Measurements from ENCODE around the gene TMEM174. TPM values are rescaled to one million over a fixed set of nuclear protein-coding genes. Genes with fewer than 3 reads are reported as not detected.
A peak's percentile ranks its signal among the peaks of the same experiment; 100 is the strongest.

The TMEM174 gene
- total RNA-seq, 1 donor from 2014 or later: not detected

DNA sequence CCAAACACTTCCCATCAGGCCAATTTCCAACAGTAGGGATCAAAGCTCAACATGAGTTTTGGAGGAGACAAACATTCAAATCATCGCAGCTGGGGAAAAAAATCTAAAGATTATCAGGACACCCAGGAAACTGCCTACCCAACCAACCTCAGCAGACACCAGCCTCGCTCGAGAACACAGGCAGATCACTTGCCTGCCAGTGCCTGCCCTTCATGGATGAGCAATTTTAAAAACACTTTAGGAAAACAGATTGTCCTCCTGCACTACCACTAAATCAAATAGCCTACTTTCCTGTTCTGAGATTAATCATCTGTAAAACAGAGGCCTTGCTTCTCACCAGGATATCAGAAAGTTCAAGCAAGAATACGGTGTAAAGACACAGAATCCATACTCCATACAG lies 14.7 kb upstream of the TMEM174 start:
- DNase-seq (ENCODE audit: low spot score): no peak
- Mint-ChIP-seq H3K4me1 (ENCODE audit: low read depth) (peaks cover 24% of the 10 kb centered on the region), H3K4me3 (no peak overlapping the region), H3K27ac (no peak overlapping the region), H3K27me3 (ENCODE audit: insufficient read depth) (peaks cover 81% of the 10 kb centered on the region), H3K36me3 (ENCODE audit: low read depth) (no peaks in the 10 kb centered on the region), H3K9me3 (no peaks in the 10 kb centered on the region)
- intact Hi-C loops (cut with micrococcal nuclease): no loop called here

DNA sequence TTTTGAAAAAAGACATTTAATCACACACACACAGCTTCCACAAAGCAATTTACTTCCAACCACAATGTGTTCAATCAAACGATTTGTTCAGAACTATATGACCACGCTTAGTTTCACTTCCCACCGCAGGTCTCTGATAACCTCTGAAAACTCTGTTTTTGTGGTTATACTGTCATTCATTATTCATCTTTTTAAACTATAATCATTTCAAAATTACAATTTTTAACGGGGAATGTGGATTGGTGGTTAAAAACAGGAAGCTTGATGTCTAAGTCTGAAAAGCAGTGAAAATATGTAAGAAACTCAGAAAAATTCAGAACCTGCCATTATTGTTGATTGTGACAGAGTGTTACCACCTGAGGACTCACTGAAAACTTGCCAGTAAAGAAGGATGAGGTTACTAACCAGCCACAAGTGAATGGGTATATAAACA lies 12.7 kb upstream of the TMEM174 start:
- Mint-ChIP-seq H3K36me3 (ENCODE audit: low read depth) (no peaks in the 10 kb centered on the region), H3K27me3 (ENCODE audit: insufficient read depth) (peaks cover 76% of the 10 kb centered on the region), H3K9me3 (no peaks in the 10 kb centered on the region), H3K4me1 (ENCODE audit: low read depth) (peaks cover 24% of the 10 kb centered on the region), H3K27ac (peak overlapping the region; percentile 64), H3K4me3 (no peak overlapping the region)
- DNase-seq (ENCODE audit: low spot score): peak; percentile 38
- intact Hi-C loops (cut with micrococcal nuclease): loop anchor here (1.0 to 5.0 kb wide), 6 partner anchors 53 to 1417 kb away; partner anchors contain the start of genes BTF3 and TNPO1

DNA sequence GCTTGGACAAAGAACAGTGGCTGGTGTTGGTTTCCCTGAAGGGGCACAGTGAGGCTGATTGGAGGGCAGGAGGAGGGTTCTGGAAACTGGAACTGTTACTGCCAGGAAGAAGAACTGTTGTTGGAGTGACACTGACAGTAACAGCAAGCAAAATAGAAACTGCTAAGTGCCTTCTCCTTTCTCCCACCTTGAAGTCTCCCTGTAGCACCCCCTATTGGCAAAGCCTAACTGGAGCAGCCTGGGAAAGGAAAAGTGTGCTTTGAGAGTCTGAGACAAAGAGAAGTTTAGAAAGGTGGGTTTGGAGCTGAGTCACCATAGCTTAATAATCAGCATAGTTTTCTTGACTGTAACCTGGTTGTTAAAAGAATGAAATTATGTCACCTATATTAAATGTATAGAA lies 2.5 kb upstream of the TMEM174 start:
- no peak overlapping the region for H3K27ac Mint-ChIP-seq
- no peaks in the 10 kb centered on the region for H3K9me3 Mint-ChIP-seq
- H3K4me1 Mint-ChIP-seq (ENCODE audit: low read depth): no peaks in the 10 kb centered on the region
- DNase-seq (ENCODE audit: low spot score): no peak
- intact Hi-C loops (cut with micrococcal nuclease): no loop called here
- no peaks in the 10 kb centered on the region for H3K36me3 Mint-ChIP-seq (ENCODE audit: low read depth)
- H3K27me3 Mint-ChIP-seq (ENCODE audit: insufficient read depth): peaks cover 37% of the 10 kb centered on the region
- no peak overlapping the region for H3K4me3 Mint-ChIP-seq

DNA sequence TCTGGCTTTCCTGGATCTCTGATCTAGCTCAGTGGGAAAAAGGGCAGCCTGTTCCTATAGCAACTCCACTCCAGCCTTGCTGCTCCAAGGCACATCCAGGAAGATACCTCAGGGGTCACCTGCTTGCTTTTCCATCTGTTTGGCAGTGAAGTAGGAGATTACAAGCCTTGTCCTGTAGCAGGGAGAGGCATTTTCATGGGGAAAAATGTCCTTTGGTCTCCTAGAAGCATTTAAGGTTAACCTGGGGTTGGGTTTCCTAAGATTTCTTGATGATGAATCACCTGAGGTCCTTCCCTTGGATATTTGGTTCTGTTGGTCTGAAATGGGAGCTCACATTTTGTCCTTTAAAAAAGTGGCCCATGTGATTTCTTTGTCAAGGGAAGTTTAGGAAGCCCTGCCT lies 1.5 kb upstream of the TMEM174 start:
- Mint-ChIP-seq H3K27me3 (ENCODE audit: insufficient read depth) (peaks cover 35% of the 10 kb centered on the region), H3K27ac (no peak overlapping the region), H3K36me3 (ENCODE audit: low read depth) (no peaks in the 10 kb centered on the region), H3K4me1 (ENCODE audit: low read depth) (no peaks in the 10 kb centered on the region), H3K9me3 (no peaks in the 10 kb centered on the region), H3K4me3 (no peak overlapping the region)
- DNase-seq (ENCODE audit: low spot score): no peak
- intact Hi-C loops (cut with micrococcal nuclease): no loop called here

DNA sequence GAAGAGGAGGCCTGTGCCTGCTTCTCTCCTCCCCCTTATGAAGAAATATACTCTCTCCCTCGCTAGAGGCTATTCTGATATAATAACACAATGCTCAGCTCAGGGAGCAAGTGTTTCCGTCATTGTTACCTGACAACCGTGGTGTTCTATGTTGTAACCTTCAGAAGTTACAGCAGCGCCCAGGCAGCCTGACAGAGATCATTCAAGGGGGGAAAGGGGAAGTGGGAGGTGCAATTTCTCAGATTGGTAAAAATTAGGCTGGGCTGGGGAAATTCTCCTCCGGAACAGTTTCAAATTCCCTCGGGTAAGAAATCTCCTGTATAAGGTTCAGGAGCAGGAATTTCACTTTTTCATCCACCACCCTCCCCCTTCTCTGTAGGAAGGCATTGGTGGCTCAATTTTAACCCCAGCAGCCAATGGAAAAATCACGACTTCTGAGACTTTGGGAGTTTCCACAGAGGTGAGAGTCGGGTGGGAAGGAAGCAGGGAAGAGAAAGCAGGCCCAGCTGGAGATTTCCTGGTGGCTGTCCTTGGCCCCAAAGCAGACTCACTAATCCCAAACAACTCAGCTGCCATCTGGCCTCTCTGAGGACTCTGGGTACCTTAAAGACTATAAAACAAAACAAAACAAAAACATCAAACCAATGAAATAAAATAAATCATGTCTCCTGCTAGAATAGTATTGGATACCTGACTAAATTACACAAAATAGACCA lies 1.3 kb downstream of the TMEM174 start:
- Mint-ChIP-seq H3K4me1 (ENCODE audit: low read depth) (no peaks in the 10 kb centered on the region), H3K27ac (no peak overlapping the region), H3K9me3 (no peaks in the 10 kb centered on the region), H3K4me3 (no peak overlapping the region), H3K36me3 (ENCODE audit: low read depth) (no peaks in the 10 kb centered on the region), H3K27me3 (ENCODE audit: insufficient read depth) (peaks cover 44% of the 10 kb centered on the region)
- intact Hi-C loops (cut with micrococcal nuclease): no loop called here
- DNase-seq (ENCODE audit: low spot score): no peak

DNA sequence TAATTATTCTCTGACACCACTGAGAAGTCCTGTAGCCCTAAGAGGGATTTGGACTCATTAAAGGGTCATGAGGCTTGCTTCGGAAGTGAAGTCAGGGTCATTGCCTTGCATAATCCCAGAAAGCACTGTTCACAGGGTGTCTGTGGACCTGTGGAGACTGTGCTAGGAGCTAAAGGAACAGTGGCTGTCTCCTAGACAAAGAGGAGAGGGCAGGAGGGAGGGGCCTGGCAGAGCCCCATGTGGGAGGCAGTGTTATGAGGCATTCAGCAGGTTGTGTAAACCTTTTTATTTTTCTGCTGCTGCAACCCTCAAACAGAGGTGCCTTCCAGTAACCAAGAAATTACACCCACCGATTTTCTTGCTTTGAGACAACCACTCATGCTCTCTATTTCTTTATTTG lies 3.3 kb downstream of the TMEM174 start:
- H3K4me3 Mint-ChIP-seq: no peak overlapping the region
- intact Hi-C loops (cut with micrococcal nuclease): no loop called here
- no peaks in the 10 kb centered on the region for H3K9me3 Mint-ChIP-seq

DNA sequence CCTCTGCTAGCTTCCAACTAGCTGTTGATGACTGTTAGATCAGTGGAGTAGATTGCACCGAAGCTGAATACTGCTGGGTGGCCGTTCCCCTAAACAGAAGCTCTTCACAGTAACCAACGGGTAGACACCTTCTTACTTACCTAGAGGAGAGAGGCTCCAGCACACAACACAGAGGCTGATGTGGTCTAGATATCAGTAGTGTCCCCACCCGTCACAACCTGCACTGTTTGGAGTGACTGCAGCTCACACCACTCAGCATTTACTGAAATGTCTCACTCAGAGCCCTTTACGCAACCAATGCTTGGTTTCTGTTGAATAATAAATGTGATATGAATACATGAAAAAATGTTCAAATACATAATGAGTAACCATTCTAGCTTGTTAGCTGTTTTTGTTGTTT lies 5.3 kb downstream of the TMEM174 start:
- intact Hi-C loops (cut with micrococcal nuclease): no loop called here
- H3K27ac Mint-ChIP-seq: no peak overlapping the region
- peaks cover 46% of the 10 kb centered on the region for H3K27me3 Mint-ChIP-seq (ENCODE audit: insufficient read depth)

More for the DNA sequence above, 3.3 kb downstream of the TMEM174 start:
- Mint-ChIP-seq H3K36me3 (ENCODE audit: low read depth) (no peaks in the 10 kb centered on the region), H3K4me1 (ENCODE audit: low read depth) (no peaks in the 10 kb centered on the region), H3K27me3 (ENCODE audit: insufficient read depth) (peaks cover 50% of the 10 kb centered on the region), H3K27ac (no peak overlapping the region)
- no peak for DNase-seq (ENCODE audit: low spot score)

DNA sequence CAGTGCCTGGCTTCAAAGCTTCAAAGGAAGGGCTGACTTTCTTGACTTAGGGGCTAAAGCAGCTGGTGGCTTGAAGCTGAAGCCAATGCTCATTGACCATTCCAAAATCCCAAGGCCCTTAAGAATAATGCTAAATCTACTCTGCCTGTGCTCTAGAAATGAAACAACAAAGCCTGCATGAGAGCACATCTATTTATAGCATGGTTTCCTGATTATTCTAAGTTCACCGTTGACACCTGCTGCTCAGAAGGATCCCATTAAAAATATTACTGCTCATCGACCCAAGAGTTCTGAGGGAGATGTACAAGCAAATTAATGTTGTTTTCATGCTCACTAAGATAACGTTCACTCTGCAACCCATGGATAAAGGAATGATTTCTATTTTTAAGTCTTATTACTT lies 6.7 kb downstream of the TMEM174 start:
- DNase-seq (ENCODE audit: low spot score): no peak
- H3K9me3 Mint-ChIP-seq: peaks cover 3% of the 10 kb centered on the region
- peaks cover 46% of the 10 kb centered on the region for H3K27me3 Mint-ChIP-seq (ENCODE audit: insufficient read depth)
- H3K27ac Mint-ChIP-seq: no peak overlapping the region
- H3K4me3 Mint-ChIP-seq: no peak overlapping the region
- intact Hi-C loops (cut with micrococcal nuclease): no loop called here
- peaks cover 3% of the 10 kb centered on the region for H3K36me3 Mint-ChIP-seq (ENCODE audit: low read depth)
- H3K4me1 Mint-ChIP-seq (ENCODE audit: low read depth): no peaks in the 10 kb centered on the region

More for the DNA sequence above, 5.3 kb downstream of the TMEM174 start:
- Mint-ChIP-seq H3K4me3 (no peak overlapping the region), H3K36me3 (ENCODE audit: low read depth) (peaks cover 2% of the 10 kb centered on the region), H3K4me1 (ENCODE audit: low read depth) (no peaks in the 10 kb centered on the region), H3K9me3 (no peaks in the 10 kb centered on the region)
- no peak for DNase-seq (ENCODE audit: low spot score)

DNA sequence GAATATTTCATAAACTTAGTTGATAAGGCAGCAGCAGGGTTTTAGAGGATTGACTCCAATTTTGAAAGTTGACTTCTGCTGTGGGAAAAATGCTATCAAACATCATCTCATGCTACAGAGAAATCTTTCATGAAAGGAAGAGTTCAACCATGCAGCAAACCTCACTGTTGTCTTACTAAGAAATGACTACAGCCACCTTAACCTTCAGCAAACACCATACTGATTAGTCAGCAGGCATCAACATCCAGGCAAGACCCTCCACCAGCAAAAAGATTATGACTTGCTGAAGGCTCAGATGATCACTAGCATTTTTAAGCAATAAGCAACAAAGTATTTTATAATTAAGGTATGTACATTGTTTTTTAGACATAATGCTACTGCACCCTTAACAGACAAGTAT lies 7.6 kb downstream of the TMEM174 start:
- peaks cover 3% of the 10 kb centered on the region for H3K36me3 Mint-ChIP-seq (ENCODE audit: low read depth)
- H3K9me3 Mint-ChIP-seq: peaks cover 3% of the 10 kb centered on the region
- no peak overlapping the region for H3K4me3 Mint-ChIP-seq
- H3K4me1 Mint-ChIP-seq (ENCODE audit: low read depth): no peaks in the 10 kb centered on the region
- H3K27me3 Mint-ChIP-seq (ENCODE audit: insufficient read depth): peaks cover 42% of the 10 kb centered on the region
- intact Hi-C loops (cut with micrococcal nuclease): no loop called here
- H3K27ac Mint-ChIP-seq: no peak overlapping the region
- DNase-seq (ENCODE audit: low spot score): no peak

DNA sequence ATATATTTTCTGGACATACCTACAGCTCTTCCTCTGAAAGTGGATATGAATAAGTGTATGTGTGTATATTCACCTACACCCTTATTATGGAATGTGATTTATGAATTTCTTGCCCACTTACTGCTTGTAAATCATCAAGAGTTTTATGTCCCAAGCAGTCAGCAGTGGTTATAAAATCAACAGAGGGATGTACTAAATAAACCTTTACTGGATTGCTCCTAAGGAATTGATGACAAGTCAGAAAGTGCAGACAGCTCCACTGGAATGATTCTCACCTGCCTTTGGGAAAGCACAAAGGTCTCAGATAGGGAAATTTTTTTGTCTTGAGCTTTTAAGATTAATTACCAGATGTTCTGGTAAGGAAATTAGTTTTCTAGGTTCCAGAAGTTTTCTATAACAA lies 9.3 kb downstream of the TMEM174 start:
- Mint-ChIP-seq H3K4me3 (no peak overlapping the region), H3K9me3 (peaks cover 3% of the 10 kb centered on the region), H3K27ac (no peak overlapping the region), H3K36me3 (ENCODE audit: low read depth) (peaks cover 3% of the 10 kb centered on the region), H3K4me1 (ENCODE audit: low read depth) (no peaks in the 10 kb centered on the region), H3K27me3 (ENCODE audit: insufficient read depth) (peaks cover 33% of the 10 kb centered on the region)
- intact Hi-C loops (cut with micrococcal nuclease): no loop called here
- DNase-seq (ENCODE audit: low spot score): no peak

DNA sequence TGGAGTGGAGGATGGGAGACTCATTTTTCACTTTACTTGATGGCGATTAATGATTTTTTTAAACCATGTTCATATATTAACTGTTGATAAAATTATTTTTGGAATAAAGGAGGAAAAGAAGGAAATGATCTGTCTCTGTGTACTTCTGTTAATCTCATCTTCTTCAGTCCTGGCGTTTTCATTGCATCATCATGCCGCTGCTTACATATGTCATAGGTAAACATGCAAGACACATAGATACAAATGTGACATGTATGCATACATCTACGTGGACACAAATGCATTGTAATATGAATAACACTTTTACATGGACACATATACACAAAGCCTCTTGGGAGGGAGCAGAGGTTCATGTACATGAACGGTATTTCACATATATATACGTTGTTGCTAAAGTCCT lies 10.0 kb downstream of the TMEM174 start:
- intact Hi-C loops (cut with micrococcal nuclease): no loop called here
- no peak for DNase-seq (ENCODE audit: low spot score)
- no peak overlapping the region for H3K27ac Mint-ChIP-seq
- H3K4me3 Mint-ChIP-seq: no peak overlapping the region
- peaks cover 3% of the 10 kb centered on the region for H3K9me3 Mint-ChIP-seq
- H3K36me3 Mint-ChIP-seq (ENCODE audit: low read depth): peaks cover 3% of the 10 kb centered on the region
- peaks cover 31% of the 10 kb centered on the region for H3K27me3 Mint-ChIP-seq (ENCODE audit: insufficient read depth)
- no peaks in the 10 kb centered on the region for H3K4me1 Mint-ChIP-seq (ENCODE audit: low read depth)

DNA sequence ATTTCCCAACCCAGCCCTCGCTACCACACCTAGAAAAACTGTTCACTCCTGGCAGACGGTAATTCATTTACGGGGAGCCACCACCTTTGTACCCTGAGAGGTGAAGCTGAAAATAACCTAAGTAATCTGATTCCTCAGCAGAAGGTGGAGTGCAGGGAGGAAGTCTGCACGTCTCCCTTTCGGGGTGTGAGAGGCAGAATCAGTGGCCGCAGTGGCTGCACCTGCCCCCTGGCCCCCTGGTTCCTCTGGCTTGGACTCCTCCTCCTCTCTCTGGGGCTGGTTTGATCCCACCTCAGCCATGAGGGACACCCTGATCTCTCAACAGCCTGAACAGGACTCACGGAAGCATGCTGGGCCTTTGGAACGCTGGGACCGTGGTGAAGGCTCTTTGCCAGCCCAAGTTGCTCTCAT lies 10.5 kb downstream of the TMEM174 start:
- Mint-ChIP-seq H3K27me3 (ENCODE audit: insufficient read depth) (peaks cover 27% of the 10 kb centered on the region), H3K36me3 (ENCODE audit: low read depth) (peaks cover 3% of the 10 kb centered on the region), H3K4me1 (ENCODE audit: low read depth) (no peaks in the 10 kb centered on the region), H3K27ac (no peak overlapping the region), H3K9me3 (peaks cover 3% of the 10 kb centered on the region), H3K4me3 (no peak overlapping the region)
- intact Hi-C loops (cut with micrococcal nuclease): no loop called here
- no peak for DNase-seq (ENCODE audit: low spot score)

DNA sequence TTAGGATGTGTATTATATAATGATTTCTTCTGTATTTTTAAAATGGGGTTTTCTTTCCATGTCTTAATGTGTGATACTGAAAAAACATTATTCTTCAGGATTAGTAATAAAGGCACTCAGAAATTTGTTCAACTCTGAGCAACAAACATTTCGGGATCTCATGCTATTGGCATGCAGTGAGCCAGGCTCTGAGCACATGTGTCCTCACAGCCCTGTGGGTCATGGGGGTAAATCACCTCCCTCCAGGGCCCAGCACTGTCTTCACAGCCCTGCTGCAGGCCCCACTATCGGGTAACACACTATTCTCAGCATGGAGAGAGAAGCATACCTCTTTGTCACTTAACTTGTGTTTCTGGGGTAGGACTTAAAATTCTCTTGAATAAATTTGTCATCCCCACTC lies 14.0 kb downstream of the TMEM174 start:
- Mint-ChIP-seq H3K9me3 (peaks cover 3% of the 10 kb centered on the region), H3K36me3 (ENCODE audit: low read depth) (peaks cover 3% of the 10 kb centered on the region), H3K4me1 (ENCODE audit: low read depth) (no peaks in the 10 kb centered on the region), H3K27ac (no peak overlapping the region), H3K27me3 (ENCODE audit: insufficient read depth) (peaks cover 15% of the 10 kb centered on the region), H3K4me3 (no peak overlapping the region)
- DNase-seq (ENCODE audit: low spot score): no peak
- intact Hi-C loops (cut with micrococcal nuclease): no loop called here
